ENCODE data around the gene LDAH.
"Not testable (repeated sequence)": the region's sequence is repeated elsewhere in the genome, so short reads cannot be mapped to it uniquely, and the experiment has no call there.

The LDAH gene

GRCh38 chr2:20822535-20823490, at the start of gene LDAH:
TSS of gene LDAH (minus strand) at chr2:20823101. CDS start at chr2:20801463, 21,638 bp downstream.
- DNase-seq = peak; percentile 86

- DNase-seq = peak; percentile 46
Observed at GRCh38 chr2:20868377-20868776, 45.5 kb upstream of the LDAH start.

GRCh38 chr2:20862850-20863249, 39.9 kb upstream of the LDAH start:
- no peak for DNase-seq

- no peak for DNase-seq
Observed at GRCh38 chr2:20855456-20855855, 32.6 kb upstream of the LDAH start.

GRCh38 chr2:20852670-20853069, 29.8 kb upstream of the LDAH start:
- no peak for DNase-seq

- DNase-seq = no peak
Observed at GRCh38 chr2:20852139-20852538, 29.2 kb upstream of the LDAH start.

GRCh38 chr2:20844246-20844645, 21.3 kb upstream of the LDAH start:
- no peak for DNase-seq

GRCh38 chr2:20839052-20839451, 16.2 kb upstream of the LDAH start:
- DNase-seq = no peak

GRCh38 chr2:20838016-20838415, 15.1 kb upstream of the LDAH start:
- no peak for DNase-seq

GRCh38 chr2:20836521-20836920, 13.6 kb upstream of the LDAH start:
- no peak for DNase-seq

GRCh38 chr2:20834331-20834730, 11.4 kb upstream of the LDAH start:
- DNase-seq = no peak

- DNase-seq = no peak
Observed at GRCh38 chr2:20832606-20833005, 9.7 kb upstream of the LDAH start.

- DNase-seq = no peak
Observed at GRCh38 chr2:20829861-20830260, 7.0 kb upstream of the LDAH start.

GRCh38 chr2:20823917-20824316, 1.0 kb upstream of the LDAH start:
- no peak for DNase-seq

GRCh38 chr2:20818820-20819219, 4.1 kb downstream of the LDAH start:
- no peak for DNase-seq

- DNase-seq = no peak
Observed at GRCh38 chr2:20815216-20815615, 7.7 kb downstream of the LDAH start.

- no peak for DNase-seq
Observed at GRCh38 chr2:20812779-20813178, 10.1 kb downstream of the LDAH start.

- DNase-seq = no peak
Observed at GRCh38 chr2:20806286-20806685, 16.6 kb downstream of the LDAH start.

- no peak for DNase-seq
Observed at GRCh38 chr2:20803974-20804373, 18.9 kb downstream of the LDAH start.

- no peak for DNase-seq
Observed at GRCh38 chr2:20803226-20803682, 19.6 kb downstream of the LDAH start.

GRCh38 chr2:20797096-20797495, 25.8 kb downstream of the LDAH start:
- DNase-seq = no peak

GRCh38 chr2:20796374-20796791, 26.5 kb downstream of the LDAH start:
- DNase-seq = no peak

GRCh38 chr2:20793944-20794343, 29.0 kb downstream of the LDAH start:
- not testable (repeated sequence) for DNase-seq

GRCh38 chr2:20781656-20782265, 41.1 kb downstream of the LDAH start:
- peak; percentile 46 for DNase-seq

All from CD4-positive, alpha-beta T cell treated with Interleukin-17A for 1 hour (primary cell).